DMS53 (cell line): ENCODE measurements around the gene BSG.
"Not testable (repeated sequence)": the region's sequence is repeated elsewhere in the genome, so short reads cannot be mapped to it uniquely, and the experiment has no call there.

Experiments
- DNase-seq: peaks from one replicate; lab custom pipeline; 2025; lab: John Stamatoyannopoulos, UW

Gene BSG

DNA sequence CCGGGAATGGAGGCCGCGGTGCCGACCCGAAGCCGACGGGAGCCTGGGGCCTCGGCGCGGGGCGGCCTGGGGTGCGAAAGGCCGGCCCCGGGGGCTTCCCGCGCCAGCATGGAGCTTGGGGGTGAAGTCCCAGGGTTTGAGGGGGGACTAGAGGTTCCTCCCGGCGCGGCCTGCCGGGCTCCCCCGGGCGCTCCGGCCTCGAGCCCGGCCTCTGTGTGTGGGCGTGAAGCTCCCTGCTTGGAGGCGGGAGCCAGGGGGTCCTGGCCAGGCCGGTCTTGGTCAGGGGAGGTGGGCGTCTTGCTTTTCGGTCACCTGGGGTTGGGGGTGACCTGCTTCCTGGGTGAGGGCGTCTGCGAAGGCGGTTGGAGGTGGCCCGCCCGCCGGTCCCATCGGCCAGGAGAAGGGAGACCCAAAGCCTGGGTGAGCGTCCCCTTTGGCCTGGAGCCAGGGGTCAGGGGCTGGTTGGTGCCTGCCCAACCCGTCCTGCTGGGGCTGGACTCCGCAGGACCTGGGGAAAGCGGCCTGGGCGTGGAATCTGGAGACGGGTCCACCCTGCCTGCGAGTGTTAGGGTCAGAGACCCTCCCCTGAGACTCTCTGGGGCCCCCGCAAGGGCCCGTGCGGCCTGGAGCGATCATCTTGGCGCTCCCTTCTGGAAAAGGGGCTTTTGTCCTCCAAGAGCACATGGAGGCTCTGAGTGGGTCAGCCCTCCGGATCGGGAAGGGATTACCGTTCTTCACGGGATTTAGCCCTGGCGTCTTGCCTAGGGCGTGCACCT lies 535 bp downstream of the BSG start:
- DNase-seq: peak; percentile 57

DNA sequence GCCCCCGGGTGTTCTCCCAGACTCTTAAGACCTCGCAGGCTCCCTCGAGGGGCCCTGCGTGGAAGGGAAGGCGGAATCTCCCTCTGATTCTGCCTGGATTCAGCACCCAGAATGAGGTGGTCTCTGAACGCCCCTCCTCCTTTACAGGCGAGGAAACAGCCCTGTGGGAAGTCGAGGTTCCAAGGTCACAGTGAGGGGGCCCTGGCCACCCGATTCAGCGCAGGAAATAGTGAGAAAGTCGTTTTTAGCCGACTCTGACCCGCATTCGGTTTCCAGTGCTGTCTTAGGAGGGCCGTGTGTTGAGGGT lies 1.1 kb downstream of the BSG start:
- no peak for DNase-seq

DNA sequence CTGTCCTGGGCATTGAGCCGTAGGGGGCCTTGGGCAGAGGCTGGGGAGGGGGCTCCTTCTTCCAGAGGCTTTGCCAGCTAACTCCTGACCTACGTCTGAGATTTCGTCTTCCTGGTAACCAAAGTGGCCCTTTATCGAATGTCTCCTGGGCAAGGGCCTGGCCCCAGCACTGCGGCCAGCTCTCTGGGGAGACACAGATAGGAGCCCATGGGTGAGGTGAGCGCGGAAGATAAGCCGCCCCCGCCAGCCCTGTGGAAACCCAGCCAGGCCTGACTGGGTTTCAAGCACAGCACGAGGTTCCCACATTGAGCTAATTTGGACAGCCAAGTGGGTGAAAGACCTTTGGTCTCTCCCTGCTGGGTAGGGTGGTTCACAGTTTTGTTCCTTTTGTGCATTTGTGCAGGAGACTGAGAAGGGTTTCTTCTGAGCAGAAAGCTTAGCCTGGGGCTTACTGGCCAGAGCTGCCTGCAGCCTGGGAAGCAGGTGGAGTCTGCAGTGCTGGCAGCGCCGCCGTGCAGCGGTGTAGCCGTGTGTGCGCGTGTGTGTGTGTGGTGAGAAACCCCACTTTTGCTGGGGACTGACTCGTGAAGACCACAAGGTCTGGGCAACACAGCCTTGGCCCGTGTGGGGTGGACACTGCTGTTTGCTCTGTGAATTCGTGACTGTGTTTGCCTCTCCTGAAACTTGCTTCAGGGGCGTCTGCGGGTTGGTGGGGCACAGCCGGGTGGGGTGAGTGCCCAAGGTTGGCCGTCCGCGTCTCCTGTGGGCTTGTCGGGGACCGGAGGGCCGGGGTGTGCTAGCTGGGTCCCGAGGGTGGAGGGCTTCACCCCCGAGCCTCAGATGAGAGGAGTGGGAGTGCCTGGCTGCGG lies 2.5 kb downstream of the BSG start:
- no peak for DNase-seq

DNA sequence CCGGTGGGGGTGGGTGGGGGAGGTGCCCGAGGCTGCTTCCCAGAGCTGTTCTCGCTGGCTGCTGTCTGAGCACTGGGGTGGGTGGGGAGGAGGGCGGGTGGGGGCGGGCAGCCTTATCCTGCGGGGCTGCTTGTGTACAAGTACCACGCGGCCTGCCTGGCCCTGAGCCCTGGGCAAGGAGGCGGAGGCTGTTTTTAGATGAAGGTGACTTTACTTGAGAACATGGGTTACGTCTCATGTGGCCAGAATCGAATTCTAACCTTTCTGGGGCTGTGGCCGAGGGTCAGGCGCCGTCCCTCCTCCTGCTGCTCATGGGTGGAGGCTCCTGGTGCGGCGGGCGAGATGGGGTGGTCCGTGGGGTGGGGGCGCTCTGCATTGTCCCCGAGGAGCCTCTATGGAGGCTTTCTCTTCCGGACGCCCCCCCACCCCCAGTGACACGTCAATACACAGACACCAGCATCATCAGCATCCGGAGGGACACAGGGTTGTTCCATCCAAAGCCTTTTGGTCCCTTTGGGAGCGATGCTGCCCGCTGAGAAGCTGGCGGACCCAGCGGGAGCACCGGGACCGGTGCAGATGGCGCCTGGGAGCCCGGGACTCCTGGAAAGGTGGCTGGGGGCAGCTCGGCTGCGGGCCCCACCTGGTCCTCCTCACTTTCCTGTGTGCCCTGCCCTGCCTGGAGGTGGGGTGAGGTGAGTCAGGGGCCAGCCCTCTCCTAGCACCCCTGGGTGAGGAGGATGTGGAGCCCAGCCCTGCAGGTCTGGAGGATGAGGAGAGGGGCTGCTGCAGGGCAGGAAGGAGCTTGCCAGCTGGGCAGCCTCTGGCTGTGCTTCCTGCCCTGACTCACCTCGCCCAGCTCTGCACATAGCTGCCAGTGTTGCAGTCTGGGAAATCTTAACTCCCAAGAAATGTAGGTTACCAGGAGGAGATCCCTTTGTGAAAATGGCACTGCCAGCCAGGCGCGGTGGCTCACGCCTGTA lies 3.4 kb downstream of the BSG start:
- DNase-seq: no peak

DNA sequence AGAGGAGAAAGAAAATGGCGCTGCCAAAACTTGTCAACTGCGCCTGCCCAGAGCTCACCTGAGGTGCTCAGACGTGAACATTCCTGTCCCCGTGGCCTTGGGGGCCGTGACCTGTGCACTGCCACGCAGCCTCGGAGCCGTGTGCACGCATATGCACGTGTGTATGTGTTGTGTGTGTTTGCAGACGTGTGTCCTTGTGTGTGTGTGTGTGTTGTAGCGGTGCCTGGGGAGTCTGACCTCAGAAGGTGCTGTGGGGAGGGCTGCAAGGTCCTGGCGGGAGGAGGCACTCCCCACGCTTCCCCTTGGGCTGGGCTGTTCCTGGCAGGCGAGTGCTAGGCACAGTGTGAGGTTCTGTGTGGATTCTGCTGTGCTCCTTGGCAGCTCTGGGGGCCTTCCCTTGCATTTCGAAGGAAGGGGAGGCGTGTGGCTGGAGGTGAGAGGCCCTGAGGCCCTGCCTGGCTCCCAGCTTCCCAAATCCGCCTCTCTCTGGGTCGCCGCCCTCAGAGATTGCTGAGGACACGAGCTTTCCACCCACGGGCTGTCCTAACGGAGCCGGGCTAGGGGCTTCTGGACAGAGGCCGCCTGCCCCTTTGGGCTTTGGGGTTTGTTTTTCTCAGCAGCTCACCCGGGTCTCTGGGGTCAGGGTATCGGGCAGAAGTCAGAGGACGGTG lies 4.5 kb downstream of the BSG start:
- DNase-seq: no peak

DNA sequence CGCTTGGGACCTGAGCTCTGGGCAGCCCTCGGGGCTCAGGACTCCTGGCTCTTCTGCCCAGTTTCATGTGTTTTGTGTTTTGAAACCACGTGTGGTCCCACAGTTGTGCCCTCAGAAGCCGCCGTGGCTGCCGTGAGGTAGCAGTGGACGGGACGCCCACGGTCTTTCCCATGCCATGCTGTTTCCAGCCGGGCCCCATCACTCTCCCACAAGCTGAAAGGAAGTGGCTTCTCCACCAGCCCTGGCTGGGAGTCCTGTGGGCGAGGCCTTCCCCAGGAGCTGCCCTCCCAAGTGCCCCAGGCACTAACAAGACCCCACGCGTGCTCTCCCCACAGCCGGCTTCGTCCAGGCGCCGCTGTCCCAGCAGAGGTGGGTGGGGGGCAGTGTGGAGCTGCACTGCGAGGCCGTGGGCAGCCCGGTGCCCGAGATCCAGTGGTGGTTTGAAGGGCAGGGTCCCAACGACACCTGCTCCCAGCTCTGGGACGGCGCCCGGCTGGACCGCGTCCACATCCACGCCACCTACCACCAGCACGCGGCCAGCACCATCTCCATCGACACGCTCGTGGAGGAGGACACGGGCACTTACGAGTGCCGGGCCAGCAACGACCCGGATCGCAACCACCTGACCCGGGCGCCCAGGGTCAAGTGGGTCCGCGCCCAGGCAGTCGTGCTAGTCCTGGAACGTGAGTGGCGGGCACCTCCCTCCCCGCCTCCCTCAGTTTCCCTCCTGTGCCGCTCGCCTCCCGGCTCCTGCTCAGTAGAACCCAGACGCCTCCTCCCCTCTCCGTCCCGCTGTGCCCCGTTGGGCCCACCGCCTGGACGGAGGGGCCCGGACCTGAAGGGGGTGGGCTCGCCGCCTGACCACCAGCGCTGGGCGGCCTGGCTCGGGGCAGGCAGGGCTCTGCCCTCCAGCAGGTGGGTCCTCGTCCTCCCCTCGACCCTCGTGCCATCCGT lies 5.3 kb downstream of the BSG start:
- DNase-seq: no peak

DNA sequence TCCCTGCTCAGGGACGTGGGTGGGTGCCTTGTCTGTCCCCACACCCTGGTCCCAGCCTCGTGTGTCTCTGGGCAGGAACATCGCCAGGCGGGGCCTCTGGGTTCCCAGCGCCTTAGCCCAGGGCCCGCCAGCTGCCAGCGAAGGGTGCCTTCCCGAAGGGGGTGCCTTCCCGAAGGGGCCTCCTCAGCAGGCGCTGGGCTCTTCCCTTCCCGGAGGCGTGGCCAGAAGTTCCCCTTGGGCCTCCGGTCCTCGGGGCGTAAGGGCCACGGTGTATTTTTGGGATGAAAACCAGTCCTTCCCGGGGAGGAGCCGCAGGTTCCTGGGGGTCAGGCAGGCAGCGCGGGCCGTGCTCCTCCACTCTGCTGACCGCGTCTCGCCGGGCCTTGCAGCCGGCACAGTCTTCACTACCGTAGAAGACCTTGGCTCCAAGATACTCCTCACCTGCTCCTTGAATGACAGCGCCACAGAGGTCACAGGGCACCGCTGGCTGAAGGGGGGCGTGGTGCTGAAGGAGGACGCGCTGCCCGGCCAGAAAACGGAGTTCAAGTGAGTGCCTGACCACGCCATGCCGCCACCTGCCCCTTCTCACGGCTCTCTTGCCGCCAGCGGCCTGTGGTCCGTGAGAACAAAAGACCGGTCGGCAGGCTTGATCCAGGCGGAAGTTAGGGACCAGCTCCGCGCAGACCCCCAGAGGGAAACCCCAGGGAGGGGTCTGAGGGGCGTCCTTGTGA lies 6.9 kb downstream of the BSG start:
- no peak for DNase-seq

DNA sequence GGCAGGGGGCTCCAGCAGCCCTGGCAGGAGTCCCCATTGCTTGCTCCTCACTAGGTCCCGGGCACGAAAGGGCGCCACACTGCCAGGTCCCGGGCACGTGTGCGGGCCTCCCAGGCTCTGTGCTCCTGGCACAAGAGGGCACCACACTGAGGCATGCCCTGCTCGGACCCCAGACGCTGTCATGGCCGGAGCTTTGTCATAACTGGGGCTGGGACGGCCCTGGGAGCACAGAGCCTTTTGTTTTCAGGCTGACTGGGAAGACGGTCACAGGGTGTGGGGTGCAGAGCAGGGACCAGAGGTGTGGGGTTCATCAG lies 7.4 kb downstream of the BSG start:
- no peak for DNase-seq

DNA sequence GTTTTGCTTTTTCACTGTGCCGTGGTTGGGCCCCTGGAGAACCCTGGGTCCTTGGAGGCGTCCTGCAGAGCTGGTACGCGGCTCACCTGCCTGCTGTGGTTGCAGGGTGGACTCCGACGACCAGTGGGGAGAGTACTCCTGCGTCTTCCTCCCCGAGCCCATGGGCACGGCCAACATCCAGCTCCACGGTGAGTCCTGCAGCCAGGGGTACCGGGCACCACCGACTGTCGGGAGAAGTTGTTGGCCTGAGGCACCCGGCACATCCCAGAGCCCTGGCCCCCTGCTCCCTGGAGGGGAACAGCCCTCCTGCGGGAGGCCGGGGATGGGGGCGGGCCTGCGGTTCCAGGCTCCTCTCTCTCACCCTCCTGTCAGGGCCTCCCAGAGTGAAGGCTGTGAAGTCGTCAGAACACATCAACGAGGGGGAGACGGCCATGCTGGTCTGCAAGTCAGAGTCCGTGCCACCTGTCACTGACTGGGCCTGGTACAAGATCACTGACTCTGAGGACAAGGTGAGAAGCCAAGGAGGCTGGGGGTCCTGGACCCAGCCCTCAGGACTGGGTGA lies 8.0 kb downstream of the BSG start:
- no peak for DNase-seq

DNA sequence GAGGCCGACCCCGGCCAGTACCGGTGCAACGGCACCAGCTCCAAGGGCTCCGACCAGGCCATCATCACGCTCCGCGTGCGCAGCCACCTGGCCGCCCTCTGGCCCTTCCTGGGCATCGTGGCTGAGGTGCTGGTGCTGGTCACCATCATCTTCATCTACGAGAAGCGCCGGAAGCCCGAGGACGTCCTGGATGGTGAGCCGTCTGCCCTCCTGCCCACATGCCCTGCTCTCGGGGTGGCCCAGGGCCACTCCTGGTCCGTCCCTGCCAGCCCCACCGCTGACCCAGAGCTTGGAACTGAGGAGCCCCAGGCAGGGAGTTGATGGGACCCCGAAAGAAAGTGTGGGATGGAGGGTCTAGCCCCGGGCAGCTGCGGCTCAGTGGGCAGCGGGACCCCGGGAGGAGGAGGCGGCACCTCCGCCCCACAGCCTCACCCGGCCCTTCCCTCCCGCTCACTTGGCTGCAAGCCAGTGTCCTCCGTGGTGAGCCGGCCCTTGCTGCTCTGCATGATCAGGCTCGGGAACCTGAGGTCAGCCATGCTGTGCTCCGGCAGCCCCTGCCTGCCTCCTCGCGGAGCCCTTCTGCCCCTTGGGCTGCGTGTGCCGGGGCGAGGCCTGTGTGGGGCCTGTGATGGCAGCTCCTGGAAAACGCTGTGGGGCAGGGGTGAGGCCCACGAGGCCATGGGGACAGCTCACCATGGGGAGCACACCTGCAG lies 9.2 kb downstream of the BSG start:
- DNase-seq: no peak

DNA sequence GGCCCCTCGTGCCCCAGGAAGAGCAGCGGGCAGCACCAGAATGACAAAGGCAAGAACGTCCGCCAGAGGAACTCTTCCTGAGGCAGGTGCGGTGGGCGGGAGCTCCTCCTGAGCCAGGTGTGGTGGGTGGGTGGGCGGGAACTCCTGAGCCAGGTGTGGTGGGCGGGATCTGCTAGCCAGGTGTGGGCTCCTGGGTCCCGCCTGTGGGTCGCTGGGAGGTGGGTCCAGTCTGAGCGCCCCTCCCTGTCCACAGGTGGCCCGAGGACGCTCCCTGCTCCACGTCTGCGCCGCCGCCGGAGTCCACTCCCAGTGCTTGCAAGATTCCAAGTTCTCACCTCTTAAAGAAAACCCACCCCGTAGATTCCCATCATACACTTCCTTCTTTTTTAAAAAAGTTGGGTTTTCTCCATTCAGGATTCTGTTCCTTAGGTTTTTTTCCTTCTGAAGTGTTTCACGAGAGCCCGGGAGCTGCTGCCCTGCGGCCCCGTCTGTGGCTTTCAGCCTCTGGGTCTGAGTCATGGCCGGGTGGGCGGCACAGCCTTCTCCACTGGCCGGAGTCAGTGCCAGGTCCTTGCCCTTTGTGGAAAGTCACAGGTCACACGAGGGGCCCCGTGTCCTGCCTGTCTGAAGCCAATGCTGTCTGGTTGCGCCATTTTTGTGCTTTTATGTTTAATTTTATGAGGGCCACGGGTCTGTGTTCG lies 10.3 kb downstream of the BSG start:
- no peak for DNase-seq

DNA sequence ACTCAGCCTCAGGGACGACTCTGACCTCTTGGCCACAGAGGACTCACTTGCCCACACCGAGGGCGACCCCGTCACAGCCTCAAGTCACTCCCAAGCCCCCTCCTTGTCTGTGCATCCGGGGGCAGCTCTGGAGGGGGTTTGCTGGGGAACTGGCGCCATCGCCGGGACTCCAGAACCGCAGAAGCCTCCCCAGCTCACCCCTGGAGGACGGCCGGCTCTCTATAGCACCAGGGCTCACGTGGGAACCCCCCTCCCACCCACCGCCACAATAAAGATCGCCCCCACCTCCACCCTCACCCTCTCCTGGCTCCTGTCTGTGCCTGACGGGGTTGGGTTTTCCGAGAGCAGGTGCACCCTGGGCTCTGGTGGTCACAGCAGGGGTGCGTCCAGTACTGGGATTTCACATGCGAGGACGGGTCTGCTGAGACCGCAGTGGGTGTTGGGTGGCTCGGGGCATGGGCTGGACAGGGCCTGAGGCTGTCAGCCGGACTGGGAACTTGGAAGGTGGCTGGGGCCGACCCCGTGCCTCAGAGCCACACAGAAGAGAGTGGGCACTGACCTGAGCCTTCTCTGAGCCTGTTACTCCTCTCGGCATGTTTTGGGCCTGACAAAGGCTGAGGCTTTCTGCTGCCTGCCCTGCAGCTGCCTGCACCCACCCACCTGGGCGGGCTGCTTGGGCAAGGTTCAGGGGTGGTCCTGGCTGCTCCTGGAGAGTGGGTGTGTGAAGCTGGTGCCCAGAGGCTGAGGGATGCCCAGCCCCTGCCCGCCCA lies 11.0 kb downstream of the BSG start:
- no peak for DNase-seq

DNA sequence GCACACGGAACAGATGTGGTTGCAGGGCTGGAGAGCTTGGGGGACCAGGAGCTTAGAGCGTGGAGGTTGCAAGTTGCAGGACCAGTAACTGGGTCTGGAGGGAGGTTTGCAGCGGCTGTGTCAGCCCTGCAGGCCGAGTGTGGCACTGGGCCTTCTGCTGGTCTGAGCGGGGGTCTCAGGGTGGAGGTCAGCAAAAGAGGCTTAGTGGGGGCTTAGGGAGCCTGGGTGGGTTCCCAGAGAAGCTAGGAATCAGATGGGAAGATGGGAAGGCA lies 11.5 kb downstream of the BSG start:
- DNase-seq: no peak

DNA sequence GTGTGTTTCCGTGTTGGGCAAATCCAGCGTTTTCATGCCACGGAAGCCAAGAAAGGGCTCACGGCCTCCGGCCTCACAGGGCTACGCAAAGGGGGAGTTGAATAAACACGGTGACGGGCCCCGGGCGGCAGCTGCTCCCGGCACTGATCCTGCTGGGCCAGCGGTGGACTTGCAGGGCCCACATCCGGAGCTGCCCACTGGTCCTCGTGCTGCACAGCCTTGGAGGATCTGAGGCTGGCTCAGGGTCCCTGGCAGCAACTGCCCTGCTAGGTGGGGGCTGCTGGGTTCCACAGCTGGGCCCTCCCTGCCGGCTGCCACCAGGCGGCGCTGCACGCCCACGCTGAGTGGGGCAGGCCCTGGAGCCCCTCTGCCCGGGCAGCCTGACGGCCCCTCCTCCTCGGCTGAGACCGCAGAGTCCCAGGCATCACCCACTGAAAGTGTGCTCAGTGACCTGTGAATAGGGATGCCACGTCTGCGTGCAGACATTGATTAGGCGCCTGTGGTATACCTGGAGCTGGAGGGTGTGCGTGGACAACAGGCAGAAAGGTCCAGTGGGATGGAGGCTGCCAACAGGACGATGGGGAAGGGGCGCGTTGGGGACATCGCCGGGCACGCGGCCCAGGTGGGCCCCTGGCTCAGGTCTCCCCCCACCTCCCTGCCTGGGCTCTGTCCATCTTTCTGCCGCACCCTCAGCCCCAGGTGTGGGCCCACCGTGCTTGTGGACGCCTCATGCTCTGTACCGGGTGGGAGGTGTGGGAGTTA lies 12.0 kb downstream of the BSG start:
- peak; percentile 49 for DNase-seq

DNA sequence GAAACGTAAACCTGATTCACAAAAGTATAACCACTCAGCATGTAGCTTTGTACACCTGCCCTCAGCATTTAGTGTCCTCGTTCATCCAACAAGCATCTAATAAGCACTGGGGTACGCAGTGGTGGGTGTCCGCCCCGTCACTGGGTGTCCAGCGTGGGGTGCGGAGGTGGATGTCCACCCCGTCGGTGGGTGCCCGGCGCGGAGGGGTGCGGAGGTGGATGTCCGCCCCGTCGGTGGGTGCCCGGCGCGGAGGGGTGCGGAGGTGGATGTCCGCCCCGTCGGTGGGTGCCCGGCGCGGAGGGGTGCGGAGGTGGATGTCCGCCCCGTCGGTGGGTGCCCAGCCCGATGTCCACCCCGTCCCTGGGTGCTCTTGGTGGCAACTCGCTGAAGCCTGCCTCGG lies 12.8 kb downstream of the BSG start:
- not testable (repeated sequence) for DNase-seq

DNA sequence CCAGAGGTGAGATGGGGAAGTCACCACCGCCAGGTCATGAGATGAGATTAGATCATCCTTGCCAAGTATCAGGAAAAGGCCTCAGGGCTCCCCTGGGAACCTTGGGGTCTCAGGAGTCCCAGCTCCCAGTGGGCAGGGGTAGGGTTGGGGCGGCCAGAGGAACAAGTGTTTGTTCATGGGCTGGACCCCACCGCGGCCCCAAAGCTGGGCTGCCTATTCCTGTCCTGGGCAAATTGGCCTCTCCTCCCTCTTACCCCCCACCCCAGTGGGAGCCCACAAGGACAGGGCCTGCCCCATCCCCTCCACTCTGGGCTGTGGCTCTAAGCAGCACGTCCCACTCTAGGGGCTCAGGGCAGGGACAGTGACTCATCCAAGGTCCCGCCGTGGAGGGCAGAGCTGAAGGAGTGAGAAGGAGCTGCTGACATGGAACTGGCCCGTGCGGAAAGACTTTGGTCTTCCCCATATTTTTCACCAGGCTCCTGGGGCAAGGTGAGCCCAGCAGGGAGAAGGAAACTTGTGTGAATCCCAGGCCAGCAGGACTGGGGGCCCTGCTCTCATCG lies 13.2 kb downstream of the BSG start:
- DNase-seq: no peak
